M059J (cell line): Measurements from ENCODE around the gene GNB2. TPM values are rescaled to one million over a fixed set of nuclear protein-coding genes. Genes with fewer than 3 reads are reported as not detected.
"Not testable (repeated sequence)": the region's sequence is repeated elsewhere in the genome, so short reads cannot be mapped to it uniquely, and the experiment has no call there.

Experiments used
- DNase-seq: peaks from one replicate; pipeline ENCODE4 v3.0.0-alpha.2; 2012; ENCODE audit warnings: low read depth
- total RNA-seq: library from RNA; depleted of rRNA; stranded (reverse); fragments of >200 nt; shearing (Covaris generic); gene quantifications from 2 replicates; pipeline ENCODE4 v1.2.3, GENCODE V29; 2014

Gene GNB2
- total RNA-seq, 1 experiment from 2014 or later, result 151 TPM

GRCh38 chr7:100662194-100662776, 11.3 kb upstream of the GNB2 start:
- peak; percentile 18 for DNase-seq

GRCh38 chr7:100665168-100665726, 8.3 kb upstream of the GNB2 start:
- DNase-seq, result no peak

GRCh38 chr7:100667331-100668068, 6.0 kb upstream of the GNB2 start:
- no peak for DNase-seq

- DNase-seq, result no peak
Measured at GRCh38 chr7:100668069-100668449, 5.5 kb upstream of the GNB2 start.

- not testable (repeated sequence) for DNase-seq
Measured at GRCh38 chr7:100669106-100669505, 4.4 kb upstream of the GNB2 start.

GRCh38 chr7:100670074-100670473, 3.5 kb upstream of the GNB2 start:
- no peak for DNase-seq

- DNase-seq, result no peak
Measured at GRCh38 chr7:100671353-100672327, 1.9 kb upstream of the GNB2 start.

- DNase-seq, result peak; percentile 51
Measured at GRCh38 chr7:100673942-100674410, 436 bp downstream of the GNB2 start.

GRCh38 chr7:100674411-100675104, 1.0 kb downstream of the GNB2 start:
- DNase-seq, result no peak

- no peak for DNase-seq
Measured at GRCh38 chr7:100675105-100675451, 1.5 kb downstream of the GNB2 start.

GRCh38 chr7:100675581-100676350, 2.2 kb downstream of the GNB2 start:
- DNase-seq, result no peak

GRCh38 chr7:100676501-100677306, 3.2 kb downstream of the GNB2 start:
- DNase-seq, result no peak

GRCh38 chr7:100677308-100678267, 4.0 kb downstream of the GNB2 start:
- no peak for DNase-seq

GRCh38 chr7:100678291-100678984, 4.9 kb downstream of the GNB2 start:
- no peak for DNase-seq

- DNase-seq, result no peak
Measured at GRCh38 chr7:100679129-100679926, 5.8 kb downstream of the GNB2 start.

GRCh38 chr7:100679927-100680575, 6.5 kb downstream of the GNB2 start:
- peak; percentile 53 for DNase-seq
